WTC11 (cell line): ENCODE results near the gene PEX11B. TPM values are rescaled to one million over a fixed set of nuclear protein-coding genes. Genes with fewer than 3 reads are reported as not detected.
"Not testable (repeated sequence)": the region's sequence is repeated elsewhere in the genome, so short reads cannot be mapped to it uniquely, and the experiment has no call there.

ENCODE experiments used
- ATAC-seq: fragments of 200-7000 bp; cut with Tn5 transposase; 2 replicates; pipeline ENCODE4 v1.10.0; 2021; ENCODE audit warnings: mild to moderate bottlenecking, moderate library complexity
- CTCF ChIA-PET: fragments of 300-600 bp; sonication (Branson Sonifier 250); formaldehyde crosslinking; loops from one replicate; lab custom pipeline; 2021; ENCODE audit warnings: antibody characterized with exemption; lab: Charles Lee
- POLR2A ChIA-PET: fragments of 350-600 bp; sonication (Branson Sonifier 250); formaldehyde crosslinking; loops from one replicate; lab custom pipeline; 2021; ENCODE audit warnings: antibody characterized with exemption; lab: Charles Lee
- DNase-seq: peaks from one replicate; pipeline ENCODE4 v3.0.0; 2021; ENCODE audit warnings: low spot score
- H3K27ac Mint-ChIP-seq: 2 replicates; pipeline ENCODE4 v1.8.0; 2021; ENCODE audit warnings: mixed read lengths
- H3K27me3 Mint-ChIP-seq: 2 replicates; pipeline ENCODE4 v1.8.0; 2021; ENCODE audit warnings: low read depth, mild to moderate bottlenecking, moderate library complexity, mixed read lengths
- H3K36me3 Mint-ChIP-seq: 2 replicates; pipeline ENCODE4 v1.8.0; 2021; ENCODE audit warnings: mixed read lengths
- H3K4me1 Mint-ChIP-seq: 2 replicates; pipeline ENCODE4 v1.8.0; 2022; ENCODE audit warnings: mixed read lengths
- H3K4me3 Mint-ChIP-seq: 2 replicates; pipeline ENCODE4 v1.8.0; 2021; ENCODE audit warnings: mild to moderate bottlenecking, moderate library complexity, mixed read lengths
- H3K9me3 Mint-ChIP-seq: 2 replicates; pipeline ENCODE4 v1.8.0; 2021; ENCODE audit warnings: mixed read lengths
- EMX1 ChIP-seq: fragments of 250-450 bp; sonication (Bioruptor Pico); IDR thresholded peaks from 2 replicates; pipeline ENCODE4 v1.8.0; 2021; ENCODE audit warnings: mild to moderate bottlenecking
- ETV6 ChIP-seq: sonication (generic); formaldehyde crosslinking; IDR thresholded peaks from 2 replicates; pipeline ENCODE4 v1.8.1; 2022; ENCODE audit warnings: mild to moderate bottlenecking, missing genetic modification reagents
- FOXK1 ChIP-seq: sonication (generic); formaldehyde crosslinking; IDR thresholded peaks from 2 replicates; pipeline ENCODE4 v1.8.0; 2022; ENCODE audit warnings: mild to moderate bottlenecking, moderate library complexity, missing genetic modification reagents
- FOXP1 ChIP-seq: sonication (generic); formaldehyde crosslinking; IDR thresholded peaks from 2 replicates; pipeline ENCODE4 v1.8.0; 2022; ENCODE audit warnings: missing genetic modification reagents, mild to moderate bottlenecking, moderate library complexity, borderline replicate concordance
- GTF2I ChIP-seq: fragments of 250-450 bp; sonication (Bioruptor Pico); conservative IDR thresholded peaks from 2 replicates; pipeline ENCODE4 v1.4.0; 2021; ENCODE audit warnings: mild to moderate bottlenecking
- HMGA2 ChIP-seq: fragments of 250-450 bp; sonication (Bioruptor Pico); IDR thresholded peaks from 2 replicates; pipeline ENCODE4 v1.4.0; 2021; ENCODE audit warnings: mild to moderate bottlenecking, moderate library complexity
- IRF1 ChIP-seq: sonication (generic); formaldehyde crosslinking; IDR thresholded peaks from 2 replicates; pipeline ENCODE4 v1.8.0; 2023; ENCODE audit warnings: missing genetic modification reagents
- MAX ChIP-seq: sonication (generic); formaldehyde crosslinking; IDR thresholded peaks from 2 replicates; pipeline ENCODE4 v1.8.0; 2022; ENCODE audit warnings: mild to moderate bottlenecking, missing genetic modification reagents
- MYBL2 ChIP-seq: sonication (generic); formaldehyde crosslinking; IDR thresholded peaks from 2 replicates; pipeline ENCODE4 v1.8.1; 2023; ENCODE audit warnings: mild to moderate bottlenecking, moderate library complexity, missing genetic modification reagents
- NFYB ChIP-seq: sonication (generic); formaldehyde crosslinking; conservative IDR thresholded peaks from 2 replicates; pipeline ENCODE4 v1.8.0; 2022; ENCODE audit warnings: low read depth, missing genetic modification reagents
- NR2C2 ChIP-seq: sonication (generic); formaldehyde crosslinking; IDR thresholded peaks from 2 replicates; pipeline ENCODE4 v1.8.0; 2022; ENCODE audit warnings: mild to moderate bottlenecking, missing genetic modification reagents
- OVOL2 ChIP-seq: fragments of 250-450 bp; sonication (Bioruptor Pico); IDR thresholded peaks from 2 replicates; pipeline ENCODE4 v1.9.0; 2021; ENCODE audit warnings: mild to moderate bottlenecking, borderline replicate concordance
- PREB ChIP-seq: sonication (generic); formaldehyde crosslinking; IDR thresholded peaks from 2 replicates; pipeline ENCODE4 v1.8.1; 2022; ENCODE audit warnings: mild to moderate bottlenecking, missing genetic modification reagents, moderate library complexity, borderline replicate concordance
- RELA ChIP-seq: sonication (generic); formaldehyde crosslinking; IDR thresholded peaks from 2 replicates; pipeline ENCODE4 v1.8.1; 2022; ENCODE audit warnings: missing genetic modification reagents, mild to moderate bottlenecking, borderline replicate concordance
- TEAD1 ChIP-seq: sonication (generic); formaldehyde crosslinking; IDR thresholded peaks from 2 replicates; pipeline ENCODE4 v1.8.0; 2022; ENCODE audit warnings: mild to moderate bottlenecking, missing genetic modification reagents
- USF2 ChIP-seq: sonication (generic); formaldehyde crosslinking; IDR thresholded peaks from 2 replicates; pipeline ENCODE4 v1.8.1; 2023; ENCODE audit warnings: mild to moderate bottlenecking, missing genetic modification reagents, moderate library complexity
- ZBTB43 ChIP-seq: sonication (generic); formaldehyde crosslinking; IDR thresholded peaks from 2 replicates; pipeline ENCODE4 v1.8.1; 2023; ENCODE audit warnings: mild to moderate bottlenecking, missing genetic modification reagents
- ZNF219 ChIP-seq: sonication (generic); formaldehyde crosslinking; IDR thresholded peaks from 2 replicates; pipeline ENCODE4 v1.8.0; 2023; ENCODE audit warnings: missing genetic modification reagents, mild to moderate bottlenecking, borderline replicate concordance
- ZNF396 ChIP-seq: fragments of 250-450 bp; sonication (Bioruptor Pico); IDR thresholded peaks from 2 replicates; pipeline ENCODE4 v1.8.0; 2021; ENCODE audit warnings: mild to moderate bottlenecking, moderate library complexity, borderline replicate concordance
- ZNF532 ChIP-seq: fragments of 250-450 bp; sonication (Bioruptor Pico); IDR thresholded peaks from 2 replicates; pipeline ENCODE4 v1.9.0; 2021; ENCODE audit warnings: mild to moderate bottlenecking, borderline replicate concordance
- total RNA-seq: library from RNA; stranded (reverse); gene quantifications from 3 replicates; pipeline ENCODE4 v1.2.3, GENCODE V29; 2021

PEX11B gene
- total RNA-seq, 1 experiment from 2014 or later = 11.8 TPM

- TF ChIP-seq PREB (CRISPR knock-in tag) (no peak), FOXK1 (peak; percentile 94), RELA (CRISPR knock-in tag) (no peak), MAX (CRISPR knock-in tag) (peak; percentile 84), OVOL2 (CRISPR knock-in tag) (no peak)
These were observed 8.8 kb upstream of the PEX11B start, which contains the start of gene RBM8A (continued) for GRCh38 chr1:145927063-145927886.

GRCh38 chr1:145926686-145927062, 8.2 kb upstream of the PEX11B start:
- peaks cover 14% of the 10 kb centered on the region for H3K4me1 Mint-ChIP-seq
- no peaks in the 10 kb centered on the region for H3K27me3 Mint-ChIP-seq
- ATAC-seq (peak; percentile 16), DNase-seq (no peak)
- no peak overlapping the region; the same call in 1 of the 2 replicates for H3K27ac Mint-ChIP-seq
- ChIA-PET POLR2A (interaction anchor here (1.0 to 2.6 kb wide), 9 partner anchors 10 to 111 kb away, joined by 3 to 24 read pairs (median 6); partner anchors contain the start of genes ANKRD34A, LIX1L, NUDT17 and PIAS3), CTCF (interaction anchor here (1.0 to 2.3 kb wide), 12 partner anchors 8 to 81 kb away, joined by 3 to 22 read pairs (median 8); partner anchors contain the start of genes ANKRD34A, ANKRD35, ITGA10 and LIX1L)
- H3K4me3 Mint-ChIP-seq = no peak overlapping the region
- H3K9me3 Mint-ChIP-seq = no peaks in the 10 kb centered on the region
- H3K36me3 Mint-ChIP-seq = peaks cover 8% of the 10 kb centered on the region
- TF ChIP-seq ZNF396 (CRISPR knock-in tag) (no peak), EMX1 (CRISPR knock-in tag) (no peak), GTF2I (CRISPR knock-in tag) (no peak), MAX (CRISPR knock-in tag) (no peak), USF2 (CRISPR knock-in tag) (no peak)

- peaks cover 8% of the 10 kb centered on the region for H3K36me3 Mint-ChIP-seq
- TF ChIP-seq ETV6 = no peak
- no peak for TF ChIP-seq HMGA2 (CRISPR knock-in tag)
- no peak for TF ChIP-seq ZBTB43 (CRISPR knock-in tag)
- TF ChIP-seq TEAD1 (CRISPR knock-in tag) = no peak
- no peak for TF ChIP-seq NR2C2
- no peak for TF ChIP-seq IRF1
- no peak for TF ChIP-seq FOXP1
- TF ChIP-seq ZNF219 (CRISPR knock-in tag) = no peak
- TF ChIP-seq MYBL2 (CRISPR knock-in tag) = no peak
- TF ChIP-seq NFYB (CRISPR knock-in tag) = no peak
- TF ChIP-seq ZNF532 (CRISPR knock-in tag) = no peak
- ATAC-seq = no peak
- H3K27me3 Mint-ChIP-seq = peaks cover 7% of the 10 kb centered on the region
- no peak for DNase-seq
- no peak overlapping the region for H3K27ac Mint-ChIP-seq
- H3K9me3 Mint-ChIP-seq = no peaks in the 10 kb centered on the region
- peaks cover 24% of the 10 kb centered on the region for H3K4me1 Mint-ChIP-seq
- H3K4me3 Mint-ChIP-seq = no peak overlapping the region
- ChIA-PET POLR2A (interaction anchor here (0.6 to 1.3 kb wide), 2 partner anchors 42 to 105 kb away, joined by 3 read pairs; partner anchors contain the start of genes ANKRD34A and POLR3GL), CTCF (interaction anchor here (2.2 kb wide), 1 partner anchor 31 kb away, joined by 5 read pairs; no protein-coding TSS in a partner anchor)
These were observed 3.7 kb upstream of the PEX11B start for GRCh38 chr1:145922266-145922665.

GRCh38 chr1:145920297-145920696, 1.8 kb upstream of the PEX11B start:
- CTCF ChIA-PET = interaction anchor here (3.0 kb wide), 1 partner anchor 29 kb away, joined by 17 read pairs; no protein-coding TSS in a partner anchor
- H3K9me3 Mint-ChIP-seq, H3K27me3 Mint-ChIP-seq, ATAC-seq, POLR2A ChIA-PET, H3K36me3 Mint-ChIP-seq, DNase-seq: not testable (repeated sequence)
- Mint-ChIP-seq H3K4me3 (peak overlapping the region; percentile 86), H3K27ac (peak overlapping the region; percentile 63; the same call in 1 of the 2 replicates), H3K4me1 (peaks cover 19% of the 10 kb centered on the region)
